Endothelial cell of umbilical vein (primary cell): ENCODE data around the gene LILRB5. TPM values are rescaled to one million over a fixed set of nuclear protein-coding genes. Genes with fewer than 3 reads are reported as not detected.

Source experiments
- BruUV-seq: library from RNA; stranded (reverse); fragments of 400-500 nt; replicated peaks from 2 replicates; lab custom pipeline; 2021; lab: Mats Ljungman, UMichigan
- CTCF ChIA-PET: fragments of 300-600, 350-600 bp; sonication (Branson Sonifier 250); formaldehyde crosslinking; loops from one replicate; lab custom pipeline; 2021; ENCODE audit warnings: antibody characterized with exemption, inconsistent platforms; lab: Charles Lee
- POLR2A ChIA-PET: fragments of 300-600, 350-600 bp; sonication (Branson Sonifier 250); formaldehyde crosslinking; loops from one replicate; lab custom pipeline; 2021; ENCODE audit warnings: antibody characterized with exemption, inconsistent platforms; lab: Charles Lee
- DNase-seq: peaks from one replicate; pipeline ENCODE4 v3.0.0-alpha.2; 2011; ENCODE audit warnings: low read depth, low spot score
- FAIRE-seq: peaks from 2 replicates; lab custom pipeline; 2011; peaks lifted over from hg19 to GRCh38; lab: Jason Lieb, UNC
- H2AFZ ChIP-seq: 2 replicates; pipeline ENCODE4 v1.6.0; 2012; ENCODE audit warnings: low read depth, low read length, control low read depth, inconsistent platforms
- H3K27ac ChIP-seq: 2 replicates; pipeline ENCODE4 v1.5.1; 2011; ENCODE audit warnings: low read depth, mild to moderate bottlenecking, control low read depth, low read length, moderate library complexity; ENCODE audit not compliant: insufficient read depth
- H3K27me3 ChIP-seq, 2 experiments: 2 replicates each; pipeline versions ENCODE4 v1.6.0 to v1.6.1; 2011; ENCODE audit warnings: low read length in 2 of 2, mixed read lengths in 1 of 2; ENCODE audit not compliant: control insufficient read depth in 2 of 2, insufficient read depth in 2 of 2
- H3K36me3 ChIP-seq, 2 experiments: 2 replicates in 1 of 2; 3 replicates in 1 of 2; pipeline ENCODE4 v1.5.1; 2011; ENCODE audit warnings: low read length in 2 of 2, mild to moderate bottlenecking in 1 of 2, moderate library complexity in 1 of 2; ENCODE audit not compliant: control insufficient read depth in 2 of 2, insufficient read depth in 2 of 2; ENCODE audit errors: extremely low read depth in 1 of 2
- H3K4me1 ChIP-seq: 3 replicates; pipeline ENCODE4 v1.5.1; 2011; ENCODE audit warnings: mild to moderate bottlenecking, low read length; ENCODE audit not compliant: control insufficient read depth, insufficient read depth; ENCODE audit errors: extremely low read depth
- H3K4me2 ChIP-seq: 2 replicates; pipeline ENCODE4 v1.6.1; 2011; ENCODE audit warnings: low read length, control low read depth, mixed read lengths; ENCODE audit not compliant: insufficient read depth
- H3K4me3 ChIP-seq, 3 experiments: fragments of 200-600 bp in 1 of 3; sonication (generic), shearing (Covaris generic) in 1 of 3; replicated peaks in 1 of 3; 2 replicates each; pipeline ENCODE4 v1.5.1; 2011 to 2016; ENCODE audit warnings: control low read depth in 3 of 3, low read length in 3 of 3, mild to moderate bottlenecking in 2 of 3, inconsistent platforms in 1 of 3, low read depth in 1 of 3, moderate library complexity in 1 of 3; ENCODE audit not compliant: insufficient read depth in 1 of 3
- H3K79me2 ChIP-seq: 2 replicates; pipeline ENCODE4 v1.6.0; 2012; ENCODE audit warnings: low read length, inconsistent platforms; ENCODE audit not compliant: control insufficient read depth, insufficient read depth
- H3K9ac ChIP-seq: replicated peaks from 2 replicates; pipeline ENCODE3; 2011; ENCODE audit warnings: low read length, control low read depth; ENCODE audit not compliant: insufficient read depth; ENCODE audit errors: extremely low read depth
- H3K9me1 ChIP-seq: replicated peaks from 3 replicates; pipeline ENCODE4 v1.6.0; 2011; ENCODE audit warnings: mild to moderate bottlenecking, low read length; ENCODE audit not compliant: control insufficient read depth, insufficient read depth; ENCODE audit errors: extremely low read depth
- H3K9me3 ChIP-seq: replicated peaks from 2 replicates; pipeline ENCODE4 v1.5.1; 2012; ENCODE audit warnings: low read length, inconsistent platforms; ENCODE audit not compliant: control insufficient read depth, insufficient read depth
- H4K20me1 ChIP-seq: replicated peaks from 2 replicates; pipeline ENCODE3; 2011; ENCODE audit warnings: mild to moderate bottlenecking, low read length; ENCODE audit not compliant: control insufficient read depth, insufficient read depth; ENCODE audit errors: extremely low read depth
- CTCF ChIP-seq, 2 donors: IDR thresholded peaks; 1 replicate in 1 of 2; 2 replicates in 1 of 2; pipeline ENCODE4 v1.5.1; 2011; ENCODE audit warnings: low read length in 2 of 2, mild to moderate bottlenecking in 2 of 2, moderate library complexity in 2 of 2, control low read depth in 1 of 2, inconsistent platforms in 1 of 2, low read depth in 1 of 2; ENCODE audit not compliant: insufficient read depth in 1 of 2; ENCODE audit errors: extremely low read depth in 1 of 2
- EZH2 ChIP-seq: IDR thresholded peaks from 2 replicates; pipeline ENCODE4 v1.6.1; 2012; ENCODE audit warnings: borderline replicate concordance, low read depth, mild to moderate bottlenecking, moderate library complexity, low read length, inconsistent platforms; ENCODE audit not compliant: severe bottlenecking
- FOS ChIP-seq: IDR thresholded peaks from 2 replicates; pipeline ENCODE4 v1.6.1; 2011; ENCODE audit warnings: mild to moderate bottlenecking, low read length, moderate library complexity, borderline replicate concordance; ENCODE audit not compliant: insufficient read depth
- GATA2 ChIP-seq: IDR thresholded peaks from 2 replicates; pipeline ENCODE4 v1.7.0; 2011; ENCODE audit warnings: low read depth, mild to moderate bottlenecking, moderate library complexity, mixed read lengths, low read length; ENCODE audit not compliant: insufficient read length, insufficient read depth
- JUN ChIP-seq: IDR thresholded peaks from 2 replicates; pipeline ENCODE4 v1.6.1; 2011; ENCODE audit warnings: borderline replicate concordance, low read depth; ENCODE audit not compliant: insufficient read length, insufficient read depth
- MAX ChIP-seq: IDR thresholded peaks from 2 replicates; pipeline ENCODE4 v1.6.1; 2011; ENCODE audit not compliant: insufficient read depth, insufficient read length
- MYC ChIP-seq: IDR thresholded peaks from one replicate; pipeline ENCODE4 v1.6.1; 2011; ENCODE audit warnings: mild to moderate bottlenecking, low read depth, low read length
- POLR2A ChIP-seq: IDR thresholded peaks from 2 replicates; pipeline ENCODE4 v1.6.1; 2012; ENCODE audit warnings: low read depth, mild to moderate bottlenecking, control low read depth, low read length
- POLR2AphosphoS5 ChIP-seq: IDR thresholded peaks from 2 replicates; pipeline ENCODE4 v1.6.1; 2012; ENCODE audit warnings: low read depth, mild to moderate bottlenecking, control low read depth, low read length, moderate library complexity; ENCODE audit not compliant: insufficient read depth
- dilution Hi-C: fragments of 300-500 bp; cut with MboI; formaldehyde crosslinking; loops from one replicate; pipeline ENCODE4 v1.15.0; 2019; ENCODE audit warnings: low sequenced_read_pairs; ENCODE audit not compliant: extremely low pct_ligation_motif_present
- intact Hi-C: fragments of 100-400 bp; cut with micrococcal nuclease; formaldehyde crosslinking; loops from one replicate; pipeline ENCODE4 v1.10.0; 2022
- polyA plus RNA-seq, 4 experiments: library from polyadenylated mRNA; depleted of rRNA in 3 of 4; stranded (reverse) in 3 of 4; unstranded in 1 of 4; fragments of >200 nt; gene quantifications; 2 replicates each; pipeline versions ENCODE4 v1.2.1 to v1.2.3, GENCODE V29; 2011 to 2012; ENCODE audit warnings: missing spikeins in 1 of 4
- total RNA-seq: library from RNA; stranded (reverse); gene quantifications from 2 replicates; pipeline ENCODE4 v1.2.3, GENCODE V29; 2021

Gene LILRB5
- total and polyA plus RNA-seq, 2 donors (not counting 3 experiments of a cell fraction or from before 2014, with no cell fraction given): not detected

- Histone ChIP-seq H3K36me3 (no peaks in the 10 kb centered on the region), H3K4me1 (no peaks in the 10 kb centered on the region), H3K4me3 (no peak overlapping the region), H2AFZ (no peak overlapping the region), H3K9me3 (no peaks in the 10 kb centered on the region), H3K9me1 (no peaks in the 10 kb centered on the region), H3K4me2 (no peak overlapping the region), H3K79me2 (no peaks in the 10 kb centered on the region), H3K27ac (no peak overlapping the region), H3K9ac (no peak overlapping the region), H4K20me1 (no peaks in the 10 kb centered on the region), H3K27me3 (peaks cover 6 to 9% of the 10 kb centered on the region in 2 experiments)
- DNase-seq: no peak
- dilution Hi-C loops (no loop called here), intact Hi-C loops (no loop called here)
- POLR2A ChIA-PET: no interaction called here
- FAIRE-seq: peak; percentile 8
- BruUV-seq: no TSS peak
- CTCF ChIA-PET: no interaction called here
- TF ChIP-seq MAX: no peak
- no peak for TF ChIP-seq JUN
- no peak for TF ChIP-seq EZH2
- no peak for TF ChIP-seq POLR2AphosphoS5
- no peak for TF ChIP-seq MYC
- no peak for TF ChIP-seq CTCF (IDR thresholded peaks at IDR 0.05; ENCODE audit: extremely low read depth in 1 of 2, insufficient read depth in 1 of 2, low read depth in 1 of 2, low read length in 2 of 2)
- no peak for TF ChIP-seq POLR2A
- TF ChIP-seq FOS: no peak
- TF ChIP-seq GATA2: no peak
Measured at GRCh38 chr19:54268936-54269335, 11.9 kb upstream of the LILRB5 start.
